Gastroesophageal sphincter (tissue), 3 donors: ENCODE results near the gene ZSCAN29.

Experiments used
- CTCF ChIP-seq, 4 experiments: fragments of 200-600 bp in 2 of 4; fragments of 450-650 bp in 2 of 4; sonication (generic) in 1 of 4; IDR thresholded peaks; one replicate each; pipeline ENCODE4 v1.5.1; 2017 to 2019; ENCODE audit warnings: antibody characterized with exemption in 4 of 4, mild to moderate bottlenecking in 2 of 4, moderate library complexity in 2 of 4
- POLR2AphosphoS5 ChIP-seq: sonication (generic); formaldehyde crosslinking; IDR thresholded peaks from one replicate; pipeline ENCODE4 v1.6.1; 2017; ENCODE audit warnings: antibody characterized with exemption

- TF ChIP-seq CTCF (IDR thresholded peaks at IDR 0.05) (no peak), POLR2AphosphoS5 (no peak)
These were observed 7.8 kb upstream of the ZSCAN29 start for GRCh38 chr15:43378601-43379000.
